Fibroblast of mammary gland (primary cell): ENCODE results near the gene ZSCAN5B.

ENCODE experiments used
- DNase-seq: peaks from one replicate; pipeline ENCODE4 v3.0.0-alpha.2; 2010; ENCODE audit warnings: low read depth
- H3K4me3 ChIP-seq: 2 replicates; pipeline ENCODE4 v1.5.1; 2011; ENCODE audit warnings: low read depth, mild to moderate bottlenecking, low read length, moderate library complexity; ENCODE audit not compliant: control insufficient read depth
- CTCF ChIP-seq: conservative IDR thresholded peaks from 2 replicates; pipeline ENCODE4 v1.5.1; 2011; ENCODE audit warnings: low read depth, low read length, inconsistent platforms; ENCODE audit not compliant: control insufficient read depth, insufficient read depth

Gene ZSCAN5B

DNA sequence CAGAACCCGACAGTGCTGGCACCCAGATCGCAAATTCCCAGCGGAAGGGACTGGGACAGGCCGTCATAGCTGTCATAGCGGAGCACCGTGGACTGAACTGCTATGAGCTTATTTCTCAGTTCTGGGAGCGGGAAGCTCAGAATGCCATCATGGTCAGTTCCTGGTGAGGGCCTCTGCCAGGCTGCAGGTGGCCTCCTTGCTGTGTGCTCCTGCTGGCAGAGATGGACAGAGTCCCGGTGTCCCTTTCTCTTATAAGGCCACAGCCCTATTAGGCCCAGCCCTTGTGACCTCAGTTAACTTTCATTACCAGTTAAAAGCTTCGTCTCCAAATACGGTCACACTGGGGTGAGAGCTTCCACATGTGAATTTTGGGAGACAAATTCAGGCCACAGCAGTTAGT, 51.9 kb downstream of the ZSCAN5B start:
- no peak for TF ChIP-seq CTCF
- no peak for DNase-seq
- no peak overlapping the region for H3K4me3 ChIP-seq

DNA sequence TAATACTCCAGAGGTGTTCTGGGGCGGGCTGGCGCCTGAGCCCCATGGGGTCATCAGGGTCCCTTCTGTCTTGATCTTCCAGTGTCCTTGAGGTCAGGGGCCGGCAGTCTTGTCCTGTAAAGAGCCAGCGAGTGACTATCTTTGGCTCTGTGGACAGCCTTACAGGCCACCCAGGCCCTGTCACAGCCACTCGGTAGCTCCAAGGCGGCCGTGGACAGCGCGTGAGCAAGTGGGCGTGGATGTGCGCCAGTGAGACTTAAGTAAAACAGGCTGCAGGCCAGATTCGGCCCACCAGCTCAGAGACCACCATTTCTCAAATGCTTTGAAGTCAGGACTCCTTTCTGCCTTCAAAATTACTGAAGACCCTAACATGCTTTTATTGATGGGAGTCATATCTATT, 52.8 kb downstream of the ZSCAN5B start:
- no peak for TF ChIP-seq CTCF
- DNase-seq, result no peak
- H3K4me3 ChIP-seq, result no peak overlapping the region

GRCh38 chr19:56144376-56144775, 53.2 kb downstream of the ZSCAN5B start:
- DNase-seq, result no peak
- no peak for TF ChIP-seq CTCF
- no peak overlapping the region for H3K4me3 ChIP-seq

- no peak for TF ChIP-seq CTCF
- no peak overlapping the region for H3K4me3 ChIP-seq
- no peak for DNase-seq
Measured at GRCh38 chr19:56142897-56143434, 54.6 kb downstream of the ZSCAN5B start.

DNA sequence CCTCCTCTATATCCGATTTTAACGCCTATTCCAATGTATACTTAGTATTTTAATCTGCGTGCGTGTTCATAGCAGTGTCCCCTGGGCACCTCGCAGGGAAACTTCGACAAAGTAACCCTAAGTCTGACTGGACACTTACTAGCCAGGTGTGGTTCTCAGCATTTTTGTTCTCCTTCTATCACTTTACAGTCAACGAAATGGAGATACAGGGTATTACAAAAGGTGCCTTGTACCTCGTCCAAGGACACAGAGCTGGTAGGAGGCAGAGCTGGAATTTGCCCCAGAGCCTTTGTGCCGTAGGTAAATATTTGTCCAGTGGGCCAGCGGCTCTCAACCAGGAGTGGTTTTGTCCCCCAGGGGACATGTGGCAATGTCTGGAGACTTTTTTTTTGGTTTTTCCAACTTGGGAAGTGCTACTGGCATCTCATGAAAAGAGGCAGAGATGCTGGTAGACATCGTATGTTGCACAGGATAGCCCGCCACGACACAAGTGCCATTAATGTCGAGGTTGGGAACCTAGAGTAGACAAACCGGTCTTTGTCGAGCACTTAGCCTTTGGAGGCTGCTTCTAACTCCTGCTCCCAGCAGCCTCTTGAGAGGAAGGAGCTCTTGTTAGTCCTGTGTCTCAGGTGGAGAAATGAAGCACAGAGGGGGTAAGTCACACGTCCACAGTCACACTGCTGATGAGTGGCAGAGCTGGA, 55.3 kb downstream of the ZSCAN5B start:
- no peak for TF ChIP-seq CTCF
- no peak for DNase-seq
- peak overlapping the region; percentile 63 for H3K4me3 ChIP-seq

- peak overlapping the region; percentile 63 for H3K4me3 ChIP-seq
- no peak for DNase-seq
- TF ChIP-seq CTCF, result no peak
Measured at GRCh38 chr19:56141417-56141993, 56.1 kb downstream of the ZSCAN5B start.
